Mesenchymal stem cell (in vitro differentiated cells and primary cell): Measurements from ENCODE around the gene ZBTB7C.

Experiments
- DNase-seq: peaks from one replicate; pipeline ENCODE4 v3.0.0-alpha.2; 2013
- H2AFZ ChIP-seq: one replicate; pipeline ENCODE4 v1.6.1; 2013; ENCODE audit warnings: low read depth, mild to moderate bottlenecking, control low read depth, inconsistent platforms, low read length, moderate library complexity
- H2AK5ac ChIP-seq: 2 replicates; pipeline ENCODE4 v1.6.1; 2013; ENCODE audit warnings: low read length, moderate library complexity, mild to moderate bottlenecking, inconsistent platforms; ENCODE audit not compliant: severe bottlenecking
- H2BK120ac ChIP-seq: one replicate; pipeline ENCODE4 v1.6.1; 2013; ENCODE audit warnings: low read depth, mild to moderate bottlenecking, inconsistent platforms, low read length, moderate library complexity
- H2BK12ac ChIP-seq, 2 experiments: one replicate each; pipeline ENCODE4 v1.6.1; 2013; ENCODE audit warnings: inconsistent platforms in 2 of 2, low read length in 2 of 2, mild to moderate bottlenecking in 2 of 2, moderate library complexity in 2 of 2, control low read depth in 1 of 2
- H2BK15ac ChIP-seq: one replicate; pipeline ENCODE4 v1.6.1; 2013; ENCODE audit warnings: mild to moderate bottlenecking, low read depth, inconsistent platforms; ENCODE audit not compliant: poor library complexity, severe bottlenecking
- H2BK5ac ChIP-seq: 2 replicates; pipeline ENCODE4 v1.6.1; 2013; ENCODE audit warnings: low read depth, mild to moderate bottlenecking, low read length, control low read depth, inconsistent platforms; ENCODE audit not compliant: poor library complexity, severe bottlenecking
- H3K14ac ChIP-seq, 2 experiments: one replicate each; pipeline ENCODE4 v1.6.1; 2013; ENCODE audit warnings: inconsistent platforms in 2 of 2, low read length in 2 of 2, control low read depth in 1 of 2, mild to moderate bottlenecking in 1 of 2, moderate library complexity in 1 of 2
- H3K18ac ChIP-seq, 2 experiments: one replicate each; pipeline ENCODE4 v1.6.1; 2013; ENCODE audit warnings: inconsistent platforms in 2 of 2, low read length in 2 of 2, control low read depth in 1 of 2, low read depth in 1 of 2, mild to moderate bottlenecking in 1 of 2
- H3K23ac ChIP-seq, 2 experiments: one replicate each; pipeline ENCODE4 v1.6.1; 2013; ENCODE audit warnings: inconsistent platforms in 2 of 2, low read length in 2 of 2, mild to moderate bottlenecking in 2 of 2, moderate library complexity in 2 of 2, control low read depth in 1 of 2
- H3K27ac ChIP-seq: 2 replicates; pipeline ENCODE4 v1.5.1; 2013; ENCODE audit warnings: mild to moderate bottlenecking, moderate library complexity, low read length, control low read depth, inconsistent platforms; ENCODE audit not compliant: poor library complexity, severe bottlenecking
- H3K27me3 ChIP-seq, 2 experiments: 2 replicates each; pipeline versions ENCODE4 v1.6.1 to v1.7.0; 2013; ENCODE audit warnings: low read length in 2 of 2, mild to moderate bottlenecking in 2 of 2, moderate library complexity in 2 of 2, control low read depth in 1 of 2, inconsistent platforms in 1 of 2; ENCODE audit not compliant: control insufficient read depth in 1 of 2, insufficient read depth in 1 of 2
- H3K36me3 ChIP-seq, 2 experiments: 2 replicates each; pipeline versions ENCODE4 v1.6.1 to v1.7.0; 2013; ENCODE audit warnings: low read length in 2 of 2, control low read depth in 1 of 2, inconsistent platforms in 1 of 2, low read depth in 1 of 2, mild to moderate bottlenecking in 1 of 2; ENCODE audit not compliant: insufficient read depth in 2 of 2, control insufficient read depth in 1 of 2
- H3K4ac ChIP-seq, 2 experiments: one replicate each; pipeline ENCODE4 v1.6.1; 2013; ENCODE audit warnings: inconsistent platforms in 2 of 2, low read length in 2 of 2, mild to moderate bottlenecking in 2 of 2, moderate library complexity in 2 of 2, control low read depth in 1 of 2, low read depth in 1 of 2
- H3K4me1 ChIP-seq: 2 replicates; pipeline ENCODE4 v1.6.1; 2013; ENCODE audit warnings: low read depth, low read length, control low read depth; ENCODE audit not compliant: control insufficient read depth, insufficient read depth
- H3K4me2 ChIP-seq: 2 replicates; pipeline ENCODE4 v1.6.1; 2013; ENCODE audit warnings: low read length, mild to moderate bottlenecking, inconsistent platforms; ENCODE audit not compliant: poor library complexity, severe bottlenecking
- H3K4me3 ChIP-seq, 2 experiments: 2 replicates each; pipeline versions ENCODE4 v1.5.1 to v1.7.0; 2013; ENCODE audit warnings: low read length in 2 of 2, mild to moderate bottlenecking in 2 of 2, control low read depth in 1 of 2, low read depth in 1 of 2; ENCODE audit not compliant: insufficient read depth in 1 of 2
- H3K79me1 ChIP-seq: replicated peaks from 2 replicates; pipeline ENCODE4 v1.6.1; 2013; ENCODE audit warnings: mild to moderate bottlenecking, control low read depth, low read length, inconsistent platforms; ENCODE audit not compliant: poor library complexity, severe bottlenecking
- H3K9ac ChIP-seq: 2 replicates; pipeline ENCODE4 v1.7.0; 2013; ENCODE audit warnings: mild to moderate bottlenecking, low read length, moderate library complexity
- H3K9me3 ChIP-seq: 2 replicates; pipeline ENCODE4 v1.7.0; 2013; ENCODE audit warnings: mild to moderate bottlenecking, low read length; ENCODE audit not compliant: control insufficient read depth
- H4K8ac ChIP-seq: one replicate; pipeline ENCODE4 v1.6.1; 2013; ENCODE audit warnings: inconsistent platforms, mild to moderate bottlenecking, low read length, moderate library complexity
- H4K91ac ChIP-seq: one replicate; pipeline ENCODE4 v1.6.1; 2013; ENCODE audit warnings: mild to moderate bottlenecking, low read length, inconsistent platforms
- WGBS: methylation state at CpG from one replicate; pipeline ENCODE4 v1.1.7; 2013; ENCODE audit warnings: mixed read lengths; 5-methylcytosine and 5-hydroxymethylcytosine counted together

Gene ZBTB7C

DNA sequence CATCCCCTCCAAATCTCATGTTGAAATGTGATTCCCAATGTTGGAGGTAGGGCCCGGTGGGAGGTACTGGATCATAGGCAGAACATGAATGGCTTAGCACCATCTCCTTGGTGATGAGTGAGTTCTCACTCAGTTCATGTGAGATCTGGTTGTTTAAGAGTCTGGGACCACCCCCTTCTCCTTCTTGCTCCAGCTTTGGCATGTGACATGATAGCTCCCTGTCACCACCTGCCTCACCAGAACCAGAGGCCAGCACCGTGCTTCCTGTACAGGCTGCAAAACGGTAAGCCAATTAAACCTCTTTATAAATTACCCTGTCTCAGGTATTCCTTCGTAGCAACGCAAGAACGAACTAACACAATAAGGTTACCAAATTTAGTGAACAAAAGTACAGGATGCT lies 95.4 kb downstream of the ZBTB7C start:
- H4K8ac ChIP-seq: no peak overlapping the region
- H2BK15ac ChIP-seq: no peak overlapping the region
- no peak overlapping the region for H3K18ac ChIP-seq
- no peak overlapping the region for H2AK5ac ChIP-seq
- peaks cover 16 to 47% of the 10 kb centered on the region in 2 experiments for H3K27me3 ChIP-seq
- H4K91ac ChIP-seq: no peak overlapping the region
- H3K9ac ChIP-seq: no peak overlapping the region
- H2BK120ac ChIP-seq: no peak overlapping the region
- H3K14ac ChIP-seq: no peak overlapping the region
- H3K4me1 ChIP-seq: no peaks in the 10 kb centered on the region
- H3K4me3 ChIP-seq: no peak overlapping the region
- 73% methylated on average over 3 of the region's 6 CpGs for WGBS
- H2BK12ac ChIP-seq: no peak overlapping the region
- no peak overlapping the region for H2AFZ ChIP-seq
- H3K4me2 ChIP-seq: no peak overlapping the region
- H3K27ac ChIP-seq: no peak overlapping the region
- no peak overlapping the region for H3K4ac ChIP-seq
- no peaks in the 10 kb centered on the region for H3K79me1 ChIP-seq
- H3K23ac ChIP-seq: no peak overlapping the region
- H3K9me3 ChIP-seq: no peaks in the 10 kb centered on the region
- H2BK5ac ChIP-seq: no peak overlapping the region
- no peaks in the 10 kb centered on the region for H3K36me3 ChIP-seq
- no peak for DNase-seq

DNA sequence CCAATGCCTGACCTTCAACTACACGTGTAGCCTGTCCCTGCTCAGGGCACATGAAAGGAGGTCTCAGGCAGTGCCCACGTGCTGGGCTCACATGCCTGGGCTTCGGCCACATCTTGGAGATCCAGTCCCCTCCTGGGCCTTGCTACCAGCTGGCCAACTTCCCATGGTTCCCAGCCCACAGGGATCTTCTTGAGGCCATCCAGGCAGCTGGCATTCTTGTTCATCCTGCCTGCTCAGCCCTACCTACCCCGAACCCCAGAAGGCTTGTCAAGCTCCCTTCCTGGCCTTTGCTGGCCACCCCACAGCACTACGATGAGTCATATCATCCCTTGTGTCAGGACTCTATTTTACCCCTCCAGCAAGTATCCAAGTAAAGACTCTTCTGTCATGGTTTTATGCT lies 97.1 kb downstream of the ZBTB7C start:
- no peaks in the 10 kb centered on the region for H3K4me1 ChIP-seq
- H2BK5ac ChIP-seq: no peak overlapping the region
- H3K27ac ChIP-seq: no peak overlapping the region
- DNase-seq: no peak
- H4K8ac ChIP-seq: no peak overlapping the region
- peaks cover 20 to 50% of the 10 kb centered on the region in 2 experiments for H3K27me3 ChIP-seq
- H3K4ac ChIP-seq: no peak overlapping the region
- no peak overlapping the region for H3K4me3 ChIP-seq
- H3K23ac ChIP-seq: no peak overlapping the region
- no peaks in the 10 kb centered on the region for H3K36me3 ChIP-seq
- no peaks in the 10 kb centered on the region for H3K9me3 ChIP-seq
- H2BK15ac ChIP-seq: no peak overlapping the region
- no peak overlapping the region for H2AFZ ChIP-seq
- no peak overlapping the region for H2BK12ac ChIP-seq
- 84% methylated on average over 5 of the region's 5 CpGs for WGBS
- H3K18ac ChIP-seq: no peak overlapping the region
- no peak overlapping the region for H2BK120ac ChIP-seq
- no peak overlapping the region for H3K14ac ChIP-seq
- H3K79me1 ChIP-seq: no peaks in the 10 kb centered on the region
- no peak overlapping the region for H2AK5ac ChIP-seq
- no peak overlapping the region for H3K9ac ChIP-seq
- no peak overlapping the region for H3K4me2 ChIP-seq
- H4K91ac ChIP-seq: no peak overlapping the region

DNA sequence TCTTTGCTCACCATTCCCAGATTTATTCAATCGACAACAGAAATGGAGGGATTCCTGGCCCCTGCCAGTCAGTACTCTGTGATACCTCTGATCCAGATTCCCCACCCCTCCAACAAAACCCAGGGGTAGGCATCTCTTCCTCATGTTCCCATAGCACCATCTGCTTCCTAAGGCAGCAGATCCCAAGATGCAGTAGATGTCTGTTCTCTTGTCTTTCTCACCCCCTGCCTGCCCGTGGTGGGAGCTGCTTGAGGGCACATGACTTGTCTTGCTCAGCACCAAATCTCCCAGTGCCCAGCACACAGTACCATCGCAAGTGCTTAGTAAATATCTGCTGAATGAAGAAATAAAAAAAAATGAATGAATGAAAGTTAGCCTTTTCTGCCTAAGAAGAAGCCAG lies 98.2 kb downstream of the ZBTB7C start:
- no peak overlapping the region for H2AFZ ChIP-seq
- H4K8ac ChIP-seq: no peak overlapping the region
- H2BK12ac ChIP-seq: no peak overlapping the region
- WGBS: 86% methylated on average over 3 of the region's 3 CpGs
- no peaks in the 10 kb centered on the region for H3K36me3 ChIP-seq
- no peaks in the 10 kb centered on the region for H3K9me3 ChIP-seq
- no peaks in the 10 kb centered on the region for H3K4me1 ChIP-seq
- H3K23ac ChIP-seq: no peak overlapping the region
- H3K79me1 ChIP-seq: no peaks in the 10 kb centered on the region
- no peak overlapping the region for H3K4me3 ChIP-seq
- H4K91ac ChIP-seq: no peak overlapping the region
- no peak overlapping the region for H2AK5ac ChIP-seq
- H3K4me2 ChIP-seq: no peak overlapping the region
- peaks cover 20 to 51% of the 10 kb centered on the region in 2 experiments for H3K27me3 ChIP-seq
- H3K4ac ChIP-seq: no peak overlapping the region
- no peak for DNase-seq
- no peak overlapping the region for H2BK120ac ChIP-seq
- no peak overlapping the region for H3K27ac ChIP-seq
- H3K14ac ChIP-seq: no peak overlapping the region
- H3K18ac ChIP-seq: no peak overlapping the region
- H2BK15ac ChIP-seq: no peak overlapping the region
- H3K9ac ChIP-seq: no peak overlapping the region
- H2BK5ac ChIP-seq: no peak overlapping the region

DNA sequence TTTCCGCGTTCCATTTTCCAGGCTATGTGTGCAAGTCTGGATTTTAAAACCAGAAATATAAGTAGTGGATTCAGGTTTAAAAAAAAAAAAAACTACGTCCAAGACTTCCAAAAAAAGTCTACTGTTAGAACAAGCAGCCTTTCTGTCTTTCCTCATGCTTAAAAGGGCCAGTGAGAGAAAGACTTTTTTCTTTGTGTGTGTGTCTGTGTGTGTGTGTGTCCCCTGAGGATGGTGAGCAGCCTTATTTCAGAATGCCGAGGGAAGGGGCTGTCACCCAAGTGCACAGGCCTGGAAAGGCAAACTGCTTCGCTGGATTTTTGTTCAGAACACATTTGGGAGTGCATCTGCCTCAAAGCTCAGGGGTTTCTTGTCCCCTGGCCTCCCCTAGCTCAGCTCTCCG lies 98.8 kb downstream of the ZBTB7C start:
- Histone ChIP-seq H3K4me2 (no peak overlapping the region), H3K23ac (no peak overlapping the region), H3K9me3 (no peaks in the 10 kb centered on the region), H2BK120ac (no peak overlapping the region), H3K27me3 (peaks cover 17 to 52% of the 10 kb centered on the region in 2 experiments), H4K91ac (no peak overlapping the region), H3K79me1 (no peaks in the 10 kb centered on the region), H2BK15ac (no peak overlapping the region), H3K27ac (no peak overlapping the region), H2AK5ac (no peak overlapping the region), H3K4me3 (no peak overlapping the region), H3K36me3 (no peaks in the 10 kb centered on the region), H2BK5ac (no peak overlapping the region), H3K14ac (no peak overlapping the region), H4K8ac (no peak overlapping the region), H3K4me1 (no peaks in the 10 kb centered on the region), H3K18ac (no peak overlapping the region), H3K9ac (no peak overlapping the region), H3K4ac (no peak overlapping the region), H2BK12ac (no peak overlapping the region), H2AFZ (no peak overlapping the region)
- DNase-seq: no peak
- 78% methylated on average over 6 of the region's 6 CpGs for WGBS
